Fibroblast of lung (primary cell): ENCODE data around the gene PCK2. TPM values are rescaled to one million over a fixed set of nuclear protein-coding genes. Genes with fewer than 3 reads are reported as not detected.

Experiments used
- DNase-seq, 2 donors: peaks; one replicate each; pipeline versions ENCODE4 v3.0.0 to v3.0.0-alpha.2; 2010; ENCODE audit warnings: low read depth in 2 of 2
- H2AFZ ChIP-seq: 2 replicates; pipeline ENCODE4 v1.5.1; 2012; ENCODE audit warnings: low read length, control low read depth, inconsistent platforms
- H3K27ac ChIP-seq: 2 replicates; pipeline ENCODE4 v1.5.1; 2011; ENCODE audit warnings: low read length, control low read depth; ENCODE audit not compliant: insufficient read depth
- H3K27me3 ChIP-seq: 2 replicates; pipeline ENCODE4 v1.5.1; 2011; ENCODE audit warnings: mild to moderate bottlenecking, low read length; ENCODE audit not compliant: control insufficient read depth, insufficient read depth
- H3K36me3 ChIP-seq: 2 replicates; pipeline ENCODE4 v1.5.1; 2011; ENCODE audit warnings: low read length; ENCODE audit not compliant: control insufficient read depth, insufficient read depth
- H3K4me1 ChIP-seq: 2 replicates; pipeline ENCODE4 v1.5.1; 2011; ENCODE audit warnings: low read length; ENCODE audit not compliant: control insufficient read depth, insufficient read depth; ENCODE audit errors: extremely low read depth
- H3K4me2 ChIP-seq: 2 replicates; pipeline ENCODE4 v1.5.1; 2011; ENCODE audit warnings: low read length, control low read depth; ENCODE audit not compliant: insufficient read depth; ENCODE audit errors: extremely low read depth
- H3K4me3 ChIP-seq, 4 experiments: fragments of 200-600 bp in 1 of 4; sonication (generic) in 1 of 4; replicated peaks in 1 of 4; 2 replicates each; pipeline ENCODE4 v1.5.1; 2011 to 2016; ENCODE audit warnings: low read length in 4 of 4, low read depth in 3 of 4, mild to moderate bottlenecking in 3 of 4, control low read depth in 2 of 4, inconsistent platforms in 1 of 4, mixed read lengths in 1 of 4; ENCODE audit not compliant: insufficient read depth in 1 of 4; ENCODE audit errors: control extremely low read depth in 1 of 4
- H3K79me2 ChIP-seq: 2 replicates; pipeline ENCODE4 v1.5.1; 2012; ENCODE audit warnings: mild to moderate bottlenecking, low read length, inconsistent platforms; ENCODE audit not compliant: control insufficient read depth, insufficient read depth
- H3K9ac ChIP-seq: 2 replicates; pipeline ENCODE4 v1.5.1; 2011; ENCODE audit warnings: mild to moderate bottlenecking, low read length, control low read depth; ENCODE audit not compliant: insufficient read depth
- H3K9me3 ChIP-seq: 2 replicates; pipeline ENCODE4 v1.5.1; 2012; ENCODE audit warnings: low read depth, low read length; ENCODE audit not compliant: control insufficient read depth, insufficient read depth
- H4K20me1 ChIP-seq: 2 replicates; pipeline ENCODE4 v1.5.1; 2011; ENCODE audit warnings: low read length; ENCODE audit not compliant: control insufficient read depth, insufficient read depth; ENCODE audit errors: extremely low read depth
- EZH2 ChIP-seq: IDR thresholded peaks from 2 replicates; pipeline ENCODE4 v1.5.1; 2012; ENCODE audit warnings: low read length, control low read depth, mild to moderate bottlenecking; ENCODE audit errors: missing control alignments
- polyA plus RNA-seq, 2 donors: library from polyadenylated mRNA; depleted of rRNA in 1 of 2; stranded (reverse) in 1 of 2; unstranded in 1 of 2; fragments of >200 nt; gene quantifications; 2 replicates each; pipeline ENCODE4 v1.2.1, GENCODE V29; 2011 to 2012; ENCODE audit warnings: missing spikeins in 1 of 2
- total RNA-seq: library from RNA; depleted of rRNA; stranded (reverse); fragments of >200 nt; gene quantifications from 2 replicates; pipeline ENCODE4 v1.2.1, GENCODE V29; 2014
- TF ChIP-seq, protein P1 (sequence below), 2 donors: IDR thresholded peaks in 1 of 2; conservative IDR thresholded peaks in 1 of 2; 1 replicate in 1 of 2; 2 replicates in 1 of 2; pipeline ENCODE4 v1.5.1; 2011 to 2012; ENCODE audit warnings: low read length in 2 of 2, control low read depth in 1 of 2, inconsistent platforms in 1 of 2, low read depth in 1 of 2, mild to moderate bottlenecking in 1 of 2

PCK2 gene
- total and polyA plus RNA-seq, 2 donors (not counting 1 experiment from before 2014, with no cell fraction given): 15.9 to 71.3 TPM

DNA sequence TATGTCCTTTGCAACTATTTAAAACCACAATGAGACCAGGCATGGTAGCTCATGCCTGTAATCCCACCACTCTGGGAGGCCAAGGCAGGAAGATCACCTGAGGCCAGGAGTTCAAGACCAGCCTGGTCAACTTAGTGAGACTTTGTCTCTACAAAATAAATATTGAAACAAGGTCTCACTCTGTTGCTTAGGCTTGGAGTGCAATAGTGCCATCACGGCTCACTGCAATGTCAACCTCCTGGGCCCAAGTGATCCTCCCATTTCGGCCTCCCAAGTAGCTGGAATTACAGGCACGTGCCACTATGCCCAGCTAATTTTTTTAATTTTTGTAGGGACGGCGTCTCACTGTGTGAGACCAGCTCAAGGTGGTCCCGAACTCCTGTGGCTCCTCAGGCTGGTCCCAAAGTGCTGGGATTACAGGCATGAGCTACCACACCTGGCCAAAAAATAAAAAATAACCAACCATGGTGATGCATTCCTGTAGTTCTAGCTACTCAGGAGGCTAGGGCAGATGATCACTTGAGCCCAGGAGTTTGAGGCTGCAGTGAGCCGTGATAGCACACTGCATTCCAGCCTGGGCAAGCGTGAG lies 35.4 kb downstream of the PCK2 start:
- H2AFZ ChIP-seq: no peak overlapping the region
- no peak overlapping the region for H3K9ac ChIP-seq
- no peaks in the 10 kb centered on the region for H3K36me3 ChIP-seq
- H4K20me1 ChIP-seq: no peaks in the 10 kb centered on the region
- no peak for DNase-seq
- no peak overlapping the region for H3K4me2 ChIP-seq
- no peak overlapping the region for H3K4me3 ChIP-seq
- H3K79me2 ChIP-seq: no peaks in the 10 kb centered on the region
- no peak overlapping the region for H3K27ac ChIP-seq
- H3K9me3 ChIP-seq: no peaks in the 10 kb centered on the region
- TF ChIP-seq, protein P1, sequence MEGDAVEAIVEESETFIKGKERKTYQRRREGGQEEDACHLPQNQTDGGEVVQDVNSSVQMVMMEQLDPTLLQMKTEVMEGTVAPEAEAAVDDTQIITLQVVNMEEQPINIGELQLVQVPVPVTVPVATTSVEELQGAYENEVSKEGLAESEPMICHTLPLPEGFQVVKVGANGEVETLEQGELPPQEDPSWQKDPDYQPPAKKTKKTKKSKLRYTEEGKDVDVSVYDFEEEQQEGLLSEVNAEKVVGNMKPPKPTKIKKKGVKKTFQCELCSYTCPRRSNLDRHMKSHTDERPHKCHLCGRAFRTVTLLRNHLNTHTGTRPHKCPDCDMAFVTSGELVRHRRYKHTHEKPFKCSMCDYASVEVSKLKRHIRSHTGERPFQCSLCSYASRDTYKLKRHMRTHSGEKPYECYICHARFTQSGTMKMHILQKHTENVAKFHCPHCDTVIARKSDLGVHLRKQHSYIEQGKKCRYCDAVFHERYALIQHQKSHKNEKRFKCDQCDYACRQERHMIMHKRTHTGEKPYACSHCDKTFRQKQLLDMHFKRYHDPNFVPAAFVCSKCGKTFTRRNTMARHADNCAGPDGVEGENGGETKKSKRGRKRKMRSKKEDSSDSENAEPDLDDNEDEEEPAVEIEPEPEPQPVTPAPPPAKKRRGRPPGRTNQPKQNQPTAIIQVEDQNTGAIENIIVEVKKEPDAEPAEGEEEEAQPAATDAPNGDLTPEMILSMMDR (conservative IDR thresholded peaks at IDR 0.05 in 1 of 2, IDR thresholded peaks at IDR 0.05 in 1 of 2; ENCODE audit: low read depth in 1 of 2, low read length in 2 of 2): no peak
- no peak for TF ChIP-seq EZH2
- H3K4me1 ChIP-seq: no peaks in the 10 kb centered on the region
- H3K27me3 ChIP-seq: no peaks in the 10 kb centered on the region

DNA sequence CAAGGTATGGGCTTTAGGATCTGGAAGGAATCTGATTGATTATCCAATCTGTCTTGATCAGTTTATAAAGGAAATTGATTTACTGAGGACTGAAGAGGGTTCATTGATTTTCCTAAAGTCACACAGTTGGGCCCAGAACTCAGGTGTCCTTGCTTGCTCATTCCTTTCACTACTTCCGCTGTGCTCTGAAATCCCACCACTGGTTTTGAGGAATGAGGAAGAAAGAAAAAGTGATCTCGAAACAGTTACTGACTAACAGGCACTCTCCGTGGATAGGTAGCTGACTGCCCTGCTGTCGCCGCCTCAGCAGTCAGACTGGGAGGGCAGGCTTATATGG lies 36.2 kb downstream of the PCK2 start, which contains the start of gene FITM1:
FITM1 (plus strand) TSS at position 280 of the 337 bp plus-strand sequence. CDS start 905 bp downstream, outside the sequence.
- no peaks in the 10 kb centered on the region for H3K4me1 ChIP-seq
- no peak within 1 kb of the TSS for H3K9ac ChIP-seq
- H3K4me2 ChIP-seq: no peak within 1 kb of the TSS
- DNase-seq: no peak
- H2AFZ ChIP-seq: no peak within 1 kb of the TSS
- no peaks in the 10 kb centered on the region for H4K20me1 ChIP-seq
- no peak within 1 kb of the TSS for H3K4me3 ChIP-seq
- no peaks in the 10 kb centered on the region for H3K79me2 ChIP-seq
- H3K9me3 ChIP-seq: no peaks in the 10 kb centered on the region
- no peaks in the 10 kb centered on the region for H3K27me3 ChIP-seq
- no peaks in the 10 kb centered on the region for H3K36me3 ChIP-seq
- TF ChIP-seq, protein P1 (conservative IDR thresholded peaks at IDR 0.05 in 1 of 2, IDR thresholded peaks at IDR 0.05 in 1 of 2; ENCODE audit: low read depth in 1 of 2, low read length in 2 of 2): no peak
- TF ChIP-seq EZH2: no peak
- H3K27ac ChIP-seq: no peak within 1 kb of the TSS

DNA sequence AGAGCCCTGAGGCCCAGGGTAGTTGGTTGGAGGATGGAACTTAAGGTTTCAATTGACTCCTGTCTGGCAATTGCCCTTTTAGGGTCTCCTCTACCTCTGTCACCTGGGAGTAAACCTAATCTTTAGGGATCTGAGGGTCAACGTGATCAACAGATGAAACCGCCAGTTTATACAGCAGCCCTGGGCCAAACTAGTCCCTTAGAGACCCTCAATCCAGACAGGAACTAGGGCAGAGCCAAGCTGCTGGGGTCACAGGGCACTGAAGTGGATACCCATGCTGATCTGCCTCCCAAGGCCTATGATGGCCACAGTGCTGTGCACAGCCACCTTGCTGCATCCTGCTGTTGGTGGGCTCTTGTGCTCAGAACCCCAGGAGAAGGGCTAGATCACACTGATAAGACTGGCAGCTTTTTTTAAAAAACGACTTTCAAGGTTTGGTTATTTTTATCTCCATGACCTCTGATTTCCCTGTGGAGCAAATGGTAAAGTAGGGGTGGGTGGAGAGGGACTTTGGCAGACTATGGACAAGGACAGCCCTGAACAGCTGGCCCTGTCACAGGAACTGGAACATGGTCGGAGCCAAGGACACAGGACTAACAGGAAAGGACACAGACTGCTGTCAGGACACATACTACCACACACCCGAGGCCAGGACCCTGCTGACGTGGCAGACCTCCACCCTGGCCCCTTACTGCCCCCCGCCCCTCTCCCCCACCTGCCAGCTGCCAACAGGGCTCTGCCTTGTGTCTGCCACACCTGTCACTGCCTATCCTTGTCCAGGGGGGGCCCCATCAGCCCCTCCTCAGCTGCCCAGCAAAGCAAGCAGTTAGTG lies 36.8 kb downstream of the PCK2 start:
- no peak overlapping the region for H3K27ac ChIP-seq
- H4K20me1 ChIP-seq: no peaks in the 10 kb centered on the region
- no peaks in the 10 kb centered on the region for H3K27me3 ChIP-seq
- no peak overlapping the region for H3K4me3 ChIP-seq
- H2AFZ ChIP-seq: no peak overlapping the region
- no peak overlapping the region for H3K4me2 ChIP-seq
- TF ChIP-seq, protein P1 (conservative IDR thresholded peaks at IDR 0.05 in 1 of 2, IDR thresholded peaks at IDR 0.05 in 1 of 2; ENCODE audit: low read depth in 1 of 2, low read length in 2 of 2): no peak
- TF ChIP-seq EZH2: no peak
- no peaks in the 10 kb centered on the region for H3K4me1 ChIP-seq
- H3K79me2 ChIP-seq: no peaks in the 10 kb centered on the region
- H3K9ac ChIP-seq: no peak overlapping the region
- DNase-seq: no peak
- H3K36me3 ChIP-seq: no peaks in the 10 kb centered on the region
- no peaks in the 10 kb centered on the region for H3K9me3 ChIP-seq
